GM12801 (cell line): ENCODE results near the gene EHBP1.

Source experiments
- TF ChIP-seq, protein P1 (sequence below): IDR thresholded peaks from one replicate; pipeline ENCODE4 v1.5.1; 2011; ENCODE audit warnings: control low read depth; ENCODE audit not compliant: insufficient read length; ENCODE audit errors: extremely low read depth

Gene EHBP1

GRCh38 chr2:62705007-62705829, at the start of gene EHBP1:
Gene EHBP1, plus strand, starts transcription at chr2:62705713. Its CDS starts 1,479 bp downstream, at chr2:62707192.
- TF ChIP-seq, protein P1, sequence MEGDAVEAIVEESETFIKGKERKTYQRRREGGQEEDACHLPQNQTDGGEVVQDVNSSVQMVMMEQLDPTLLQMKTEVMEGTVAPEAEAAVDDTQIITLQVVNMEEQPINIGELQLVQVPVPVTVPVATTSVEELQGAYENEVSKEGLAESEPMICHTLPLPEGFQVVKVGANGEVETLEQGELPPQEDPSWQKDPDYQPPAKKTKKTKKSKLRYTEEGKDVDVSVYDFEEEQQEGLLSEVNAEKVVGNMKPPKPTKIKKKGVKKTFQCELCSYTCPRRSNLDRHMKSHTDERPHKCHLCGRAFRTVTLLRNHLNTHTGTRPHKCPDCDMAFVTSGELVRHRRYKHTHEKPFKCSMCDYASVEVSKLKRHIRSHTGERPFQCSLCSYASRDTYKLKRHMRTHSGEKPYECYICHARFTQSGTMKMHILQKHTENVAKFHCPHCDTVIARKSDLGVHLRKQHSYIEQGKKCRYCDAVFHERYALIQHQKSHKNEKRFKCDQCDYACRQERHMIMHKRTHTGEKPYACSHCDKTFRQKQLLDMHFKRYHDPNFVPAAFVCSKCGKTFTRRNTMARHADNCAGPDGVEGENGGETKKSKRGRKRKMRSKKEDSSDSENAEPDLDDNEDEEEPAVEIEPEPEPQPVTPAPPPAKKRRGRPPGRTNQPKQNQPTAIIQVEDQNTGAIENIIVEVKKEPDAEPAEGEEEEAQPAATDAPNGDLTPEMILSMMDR, result no peak

- TF ChIP-seq, protein P1, result no peak
Observed at GRCh38 chr2:62657783-62658182, 47.7 kb upstream of the EHBP1 start.

- TF ChIP-seq, protein P1, result no peak
Observed at GRCh38 chr2:62658891-62659290, 46.6 kb upstream of the EHBP1 start.

- TF ChIP-seq, protein P1, result no peak
Observed at GRCh38 chr2:62660087-62660486, 45.4 kb upstream of the EHBP1 start.

GRCh38 chr2:62660582-62661262, 44.8 kb upstream of the EHBP1 start:
- TF ChIP-seq, protein P1, result no peak

GRCh38 chr2:62661263-62661635, 44.3 kb upstream of the EHBP1 start:
- TF ChIP-seq, protein P1, result no peak

GRCh38 chr2:62662131-62662530, 43.4 kb upstream of the EHBP1 start:
- TF ChIP-seq, protein P1, result no peak
